GM21737 (cell line): ENCODE measurements around the gene FAM83G.
"Not testable (repeated sequence)": the region's sequence is repeated elsewhere in the genome, so short reads cannot be mapped to it uniquely, and the experiment has no call there.

Source experiments
- ATAC-seq: cut with Tn5 transposase; IDR thresholded peaks from one replicate; pipeline ENCODE4 v1.9.1; 2021; ENCODE audit warnings: mild to moderate bottlenecking, moderate library complexity; ENCODE audit not compliant: unreplicated experiment

FAM83G gene

DNA sequence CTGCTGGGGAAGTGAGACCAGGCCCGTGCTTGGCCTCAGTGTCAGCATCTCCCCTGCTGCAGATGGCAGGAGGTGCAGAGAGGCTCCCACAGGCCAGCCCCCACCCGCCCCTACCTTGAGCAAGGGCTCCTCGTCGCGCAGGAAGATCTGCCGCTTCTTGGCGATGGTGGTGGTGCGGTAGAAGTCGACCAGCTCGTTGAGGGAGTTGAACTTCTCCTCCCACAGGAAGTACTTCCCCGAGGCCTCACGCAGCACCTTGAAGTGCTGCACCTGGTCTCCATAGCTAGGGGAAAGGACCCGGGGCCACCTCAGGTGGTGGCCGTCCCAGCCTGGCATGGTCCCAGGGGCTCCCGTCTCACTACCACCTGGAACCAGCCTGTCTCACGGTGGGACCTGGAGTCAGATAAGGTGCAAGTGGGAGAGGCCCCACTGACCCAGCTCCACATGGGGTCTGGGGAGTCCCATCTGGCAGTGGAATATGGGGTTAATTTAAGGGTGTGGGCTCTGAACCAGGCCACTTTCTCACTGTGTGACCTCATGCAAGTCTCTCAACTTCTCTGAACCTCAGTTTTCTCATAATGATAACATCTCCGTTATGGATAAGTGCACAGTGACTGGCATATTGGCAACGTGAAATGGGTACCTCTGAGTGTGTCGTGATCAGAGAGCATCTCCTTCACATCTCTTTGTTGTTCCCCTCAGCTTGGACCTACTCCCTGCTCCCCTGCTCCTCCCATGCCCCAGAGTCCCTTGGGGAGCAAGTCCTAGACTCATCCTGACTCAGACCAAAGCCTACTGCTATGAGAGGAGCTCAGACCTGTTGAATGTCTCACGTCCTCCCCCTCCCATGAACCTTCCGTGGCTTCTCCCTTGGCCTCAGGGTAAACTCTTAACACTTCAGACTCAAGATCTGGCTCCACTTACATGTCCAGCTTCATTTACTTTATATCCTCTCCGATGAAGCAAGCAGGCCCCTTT, 19.8 kb upstream of the FAM83G start:
- no peak for ATAC-seq

DNA sequence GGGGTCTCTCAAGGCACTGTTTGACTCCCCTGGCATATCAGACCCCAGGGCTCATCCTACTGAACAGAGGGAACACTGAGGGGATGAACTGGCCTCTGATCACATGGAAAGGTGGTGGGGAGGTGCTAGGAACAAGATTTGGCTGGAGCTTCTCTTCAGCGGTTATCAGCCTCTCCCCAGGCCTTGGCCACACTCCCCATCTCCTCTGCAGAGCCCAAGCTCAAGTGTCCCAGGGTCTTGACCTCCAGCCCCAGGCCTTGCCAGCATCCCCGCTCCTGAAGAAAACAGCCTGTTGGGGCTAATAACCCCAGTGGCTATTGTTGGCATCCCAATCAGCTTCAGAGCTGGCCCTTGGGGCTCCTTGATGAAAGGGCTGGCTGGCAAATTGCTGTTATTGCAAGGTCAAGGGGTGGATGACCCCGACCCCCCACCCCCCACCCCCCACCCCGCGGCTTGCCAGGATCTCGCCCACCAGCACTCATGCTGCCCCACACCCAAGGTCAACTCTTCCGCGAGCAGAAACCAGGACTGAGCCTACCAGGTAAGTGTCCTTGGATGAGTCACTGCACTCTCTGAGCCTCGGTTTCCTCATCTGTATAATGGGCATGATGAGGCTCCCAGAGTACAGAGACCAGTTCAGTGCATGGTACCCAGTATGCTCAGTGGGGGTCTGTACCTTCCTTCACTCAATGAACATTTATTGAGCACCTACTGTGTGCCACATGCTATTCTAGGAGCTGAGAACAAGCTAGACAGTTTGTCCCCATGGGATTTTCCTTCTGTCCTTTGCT, 18.8 kb upstream of the FAM83G start:
- ATAC-seq, result no peak

DNA sequence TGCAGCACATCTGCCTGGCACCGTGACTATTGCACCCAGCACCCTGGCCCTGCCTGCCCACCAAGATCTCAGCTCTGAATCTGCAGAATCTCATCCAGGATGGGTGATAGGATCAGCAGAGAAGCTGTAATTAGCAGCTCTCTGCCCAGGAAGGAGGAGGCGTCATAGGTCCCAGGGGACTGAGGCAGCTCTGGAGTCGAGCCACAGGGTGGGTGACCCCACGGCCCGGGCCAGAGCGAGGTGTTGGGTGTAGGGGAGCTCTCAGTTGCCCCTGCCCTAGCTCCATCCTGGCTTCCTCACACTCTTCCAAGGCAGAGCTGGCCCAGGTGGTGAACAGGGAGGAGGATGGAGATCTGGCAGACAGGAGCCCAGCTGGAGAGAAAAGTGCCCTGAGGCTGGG, 18.2 kb upstream of the FAM83G start:
- no peak for ATAC-seq

DNA sequence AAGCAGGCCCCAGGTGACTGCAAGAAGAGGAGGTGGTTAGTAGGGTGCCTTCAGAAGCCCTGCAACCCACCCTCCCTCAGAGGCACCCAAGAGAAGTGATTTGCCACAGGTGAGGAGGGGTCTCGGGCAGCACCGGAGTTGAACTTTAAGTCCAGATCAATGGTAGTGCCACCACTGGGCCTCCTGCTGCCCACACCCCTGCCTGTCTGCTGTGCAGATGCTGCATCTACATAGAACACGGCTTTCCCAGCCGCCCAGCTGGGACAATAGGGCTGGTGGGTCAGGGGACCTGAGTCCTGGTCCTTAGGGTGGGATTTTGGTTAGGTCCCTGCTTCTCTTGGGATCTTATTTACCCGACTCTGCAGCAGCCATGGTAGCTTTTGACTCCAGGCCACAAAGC, 17.6 kb upstream of the FAM83G start:
- no peak for ATAC-seq

DNA sequence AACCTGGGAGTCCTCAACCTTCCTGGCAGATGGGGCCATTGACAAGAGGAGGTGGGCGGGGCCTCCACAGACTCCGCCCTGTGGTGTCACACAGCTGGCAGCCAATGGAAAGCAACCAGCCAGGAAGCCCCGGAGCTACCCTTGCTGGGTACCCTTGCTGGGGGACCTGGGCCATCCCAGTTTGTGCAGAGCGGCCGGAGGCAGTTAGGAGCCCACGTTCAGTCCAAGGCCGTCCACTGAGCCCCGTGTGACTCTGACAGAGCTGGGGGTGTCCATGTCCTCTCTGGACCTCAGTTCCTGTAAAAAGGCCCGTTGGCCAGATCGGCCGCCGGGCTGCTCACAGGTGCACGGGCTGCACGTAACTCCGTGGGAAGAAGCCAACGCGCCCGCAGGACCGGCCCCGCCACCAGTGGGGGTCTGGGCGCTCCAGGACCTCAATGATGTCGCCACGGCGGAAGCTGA, 17.1 kb upstream of the FAM83G start:
- ATAC-seq, result no peak

DNA sequence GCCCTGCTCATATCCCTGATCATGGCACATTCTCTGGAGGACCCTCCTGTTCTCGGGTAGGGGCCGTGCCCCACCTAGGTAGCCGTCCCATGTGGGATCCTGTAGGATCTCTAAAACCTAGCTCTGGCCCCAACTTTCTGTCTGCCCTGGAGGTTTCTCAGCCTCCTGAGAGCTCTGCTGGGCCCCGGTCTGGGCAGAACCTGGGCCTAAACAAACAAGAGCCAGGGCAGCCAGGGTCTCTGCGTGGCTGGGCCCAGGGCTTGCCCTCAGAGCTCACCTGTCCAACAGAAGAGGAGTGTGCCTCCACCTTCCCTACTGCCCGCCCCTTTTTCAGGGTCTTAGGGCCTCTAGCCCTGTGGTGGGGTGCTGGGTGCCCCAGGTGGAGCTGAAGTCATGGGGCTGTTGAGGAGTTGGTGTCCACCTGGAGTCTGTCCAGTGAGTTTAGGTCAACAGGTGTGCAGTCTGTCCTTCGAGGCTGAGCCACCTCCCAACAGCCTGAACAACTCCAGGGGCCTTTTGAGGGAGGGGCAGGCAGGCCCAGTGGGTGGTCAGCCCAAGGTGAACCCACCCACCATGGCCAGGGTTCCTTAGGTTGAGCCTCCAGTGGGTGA, 16.6 kb upstream of the FAM83G start:
- not testable (repeated sequence) for ATAC-seq

DNA sequence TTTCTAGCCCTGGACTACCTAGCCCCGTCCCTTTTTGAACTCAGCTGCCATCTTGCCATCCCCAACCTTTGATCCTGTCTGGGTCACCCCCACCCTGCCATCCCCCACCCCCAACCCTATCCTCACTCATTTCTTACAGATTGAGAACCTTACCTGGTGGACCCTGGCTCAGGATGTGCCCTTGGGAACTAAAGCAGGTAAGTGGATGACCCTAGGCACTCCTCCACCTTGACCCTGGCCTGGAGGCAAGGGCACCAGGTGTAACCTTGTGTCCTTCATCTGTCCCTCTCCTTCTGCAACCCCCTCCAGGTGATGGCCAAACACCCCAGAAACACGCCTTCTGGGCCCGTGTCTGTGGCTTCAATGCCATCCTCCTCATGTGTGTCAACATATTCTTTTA, 15.5 kb upstream of the FAM83G start:
- no peak for ATAC-seq

DNA sequence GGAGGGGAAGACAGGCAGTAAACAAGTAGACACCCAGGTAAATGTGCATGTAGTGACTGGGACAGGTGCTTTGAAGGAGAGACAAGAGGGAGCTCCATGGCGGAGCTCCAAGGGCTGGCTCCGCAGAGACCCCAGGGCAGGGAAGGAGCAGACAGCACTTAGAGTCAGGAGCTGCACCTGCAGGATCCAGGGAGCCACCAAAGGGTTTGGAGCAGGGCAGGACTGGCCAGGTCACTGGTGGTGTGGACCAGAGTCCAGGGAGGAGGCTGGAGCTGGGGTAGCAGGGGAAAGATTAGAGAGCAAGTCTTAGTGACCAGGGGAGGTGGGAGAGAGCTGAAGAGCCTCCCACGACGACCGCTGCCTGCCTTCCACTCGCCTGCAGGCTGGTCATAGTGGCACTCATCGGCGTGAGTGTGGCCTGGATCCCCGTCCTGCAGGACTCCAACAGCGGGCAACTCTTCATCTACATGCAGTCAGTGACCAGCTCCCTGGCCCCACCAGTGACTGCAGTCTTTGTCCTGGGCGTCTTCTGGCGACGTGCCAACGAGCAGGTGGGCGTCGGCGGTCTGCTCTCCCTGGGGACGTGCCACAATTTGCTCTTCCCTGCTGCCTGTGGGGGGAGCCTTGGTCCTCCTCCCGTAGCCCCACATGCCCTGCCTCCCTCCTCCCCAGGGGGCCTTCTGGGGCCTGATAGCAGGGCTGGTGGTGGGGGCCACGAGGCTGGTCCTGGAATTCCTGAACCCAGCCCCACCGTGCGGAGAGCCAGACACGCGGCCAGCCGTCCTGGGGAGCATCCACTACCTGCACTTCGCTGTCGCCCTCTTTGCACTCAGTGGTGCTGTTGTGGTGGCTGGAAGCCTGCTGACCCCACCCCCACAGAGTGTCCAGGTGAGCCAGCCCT, 14.7 kb upstream of the FAM83G start:
- ATAC-seq, result no peak

DNA sequence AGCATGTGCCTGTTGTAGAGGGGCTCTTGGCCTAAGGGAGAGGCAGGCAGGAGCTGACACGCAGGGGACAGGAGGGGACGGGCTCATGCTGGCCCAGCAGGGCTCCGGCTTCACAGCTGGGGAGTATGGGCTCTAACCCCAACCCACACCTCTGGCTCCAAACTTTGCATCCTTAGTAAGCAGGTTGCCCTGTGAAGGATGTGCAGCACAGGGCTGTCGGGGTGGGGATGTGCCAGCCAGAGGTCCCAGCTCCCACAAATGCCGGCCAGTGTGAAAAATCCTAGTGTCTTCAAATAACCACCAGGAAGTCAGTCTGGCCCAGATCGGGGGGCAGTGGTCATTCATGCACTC, 14.0 kb upstream of the FAM83G start:
- ATAC-seq, result no peak

DNA sequence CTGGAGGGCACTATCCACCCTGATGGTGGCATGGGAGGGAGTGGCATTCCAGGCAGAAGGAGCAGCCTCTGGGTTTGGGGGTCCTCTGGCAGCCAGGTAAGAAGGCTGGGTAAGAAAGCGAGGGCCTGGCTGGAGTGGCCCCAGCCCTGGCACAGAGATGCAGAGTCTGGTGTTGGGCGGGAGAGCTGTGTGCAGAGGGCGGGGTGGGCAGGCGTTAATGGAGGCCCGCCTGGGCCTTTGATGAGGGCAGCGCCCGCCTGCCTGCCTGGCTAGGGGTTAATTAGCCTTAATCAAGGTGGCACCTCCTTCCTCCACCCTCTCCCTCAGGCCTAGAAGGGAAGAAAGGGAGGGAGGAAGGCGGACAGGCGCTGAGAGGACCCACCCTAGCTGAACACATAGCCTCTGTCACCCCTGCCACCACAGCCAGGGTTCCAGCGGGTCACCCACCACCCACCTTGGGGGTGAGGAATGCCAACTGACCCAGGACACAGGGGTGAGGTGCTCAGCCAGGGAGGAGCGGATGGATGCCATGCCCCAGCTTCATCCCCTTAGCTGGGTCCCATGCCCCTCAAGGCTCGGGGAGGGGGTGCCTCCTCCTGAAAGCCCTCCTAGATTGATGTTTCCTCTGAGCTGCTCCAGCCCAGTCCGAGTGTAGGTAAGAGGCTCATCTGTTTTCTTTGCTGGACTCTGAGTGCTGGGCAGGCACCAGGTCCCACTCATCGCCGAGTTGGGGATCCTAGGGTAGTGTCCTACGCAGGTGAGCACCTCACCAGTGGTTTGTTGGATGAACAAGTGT, 13.4 kb upstream of the FAM83G start:
- no peak for ATAC-seq

DNA sequence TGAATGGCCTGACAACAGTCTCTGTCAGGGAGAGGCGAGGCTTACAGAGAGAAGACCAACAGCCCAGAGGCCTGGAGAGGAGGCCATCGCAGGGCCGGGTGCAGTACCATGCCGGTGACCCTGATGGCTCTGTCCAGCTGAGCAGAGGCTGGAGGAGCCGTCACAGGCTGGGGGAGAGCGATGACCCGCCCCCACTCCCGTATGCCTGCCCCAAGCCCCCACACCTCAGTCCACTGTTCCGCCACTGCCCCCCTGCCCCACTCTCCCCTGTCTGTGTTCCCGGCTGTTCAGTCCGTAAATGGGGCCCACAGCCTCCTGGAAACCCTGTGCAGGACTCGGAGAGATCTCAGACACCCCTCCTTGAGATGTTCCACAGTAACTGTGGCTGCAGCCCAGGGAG, 12.8 kb upstream of the FAM83G start:
- no peak for ATAC-seq

DNA sequence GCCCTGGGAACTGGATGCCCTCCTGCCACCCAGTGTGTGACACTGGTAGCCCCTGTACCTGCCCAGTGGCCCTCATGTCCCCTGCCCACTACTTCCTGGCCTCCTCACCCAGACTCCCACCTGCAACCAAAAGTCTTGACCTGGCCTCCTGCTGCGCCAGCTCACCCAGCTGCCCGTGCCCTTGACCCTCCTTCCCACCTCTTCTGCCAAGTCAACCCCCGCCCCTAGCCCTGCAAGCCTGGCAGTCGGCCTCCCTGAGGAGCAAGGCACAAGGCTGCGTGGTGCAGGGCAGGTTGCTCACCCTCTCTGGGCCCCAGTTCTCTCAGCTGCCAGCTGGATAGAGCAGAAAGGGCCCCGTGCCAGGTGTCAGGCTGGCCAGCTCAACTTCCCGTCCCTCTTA, 12.3 kb upstream of the FAM83G start:
- ATAC-seq, result no peak

DNA sequence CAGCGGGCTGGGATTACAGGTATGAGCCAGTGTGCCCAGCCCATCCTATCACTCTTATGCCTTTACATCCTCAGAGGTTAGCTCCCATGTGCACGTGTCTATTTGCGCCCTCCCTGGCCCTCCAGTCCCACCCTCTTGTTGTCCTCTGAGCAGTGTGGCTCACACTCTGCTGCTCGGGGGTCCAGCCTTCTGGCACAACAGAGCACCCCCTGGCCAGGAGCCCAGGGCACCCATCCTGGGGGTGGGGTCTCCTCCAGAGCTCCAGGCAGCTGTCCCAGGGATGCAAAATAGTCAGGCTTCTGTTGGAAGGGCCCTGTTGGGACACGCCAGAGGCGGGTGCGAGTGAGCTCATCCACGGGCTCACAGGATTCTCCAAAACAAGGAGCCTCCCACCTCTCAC, 11.7 kb upstream of the FAM83G start:
- no peak for ATAC-seq

DNA sequence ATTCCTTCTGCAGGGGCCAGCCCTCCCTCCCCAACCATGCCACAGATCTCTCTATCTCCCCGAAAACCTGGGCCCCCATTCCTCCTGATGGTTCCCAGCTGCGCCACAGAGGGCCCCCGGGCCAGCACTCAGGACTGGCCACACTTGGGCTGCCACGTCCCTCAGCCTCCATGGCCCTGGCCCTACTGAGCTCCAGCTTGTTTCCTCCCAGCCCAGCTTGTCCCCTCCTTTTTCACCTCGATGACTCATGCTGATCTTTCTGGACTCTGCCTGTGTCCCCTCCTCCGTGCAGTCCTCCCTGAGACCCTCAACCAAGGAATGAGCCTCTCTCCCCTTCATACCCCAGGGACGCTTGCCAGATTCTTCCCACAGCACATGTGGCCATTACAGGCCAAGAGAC, 10.9 kb upstream of the FAM83G start:
- no peak for ATAC-seq

DNA sequence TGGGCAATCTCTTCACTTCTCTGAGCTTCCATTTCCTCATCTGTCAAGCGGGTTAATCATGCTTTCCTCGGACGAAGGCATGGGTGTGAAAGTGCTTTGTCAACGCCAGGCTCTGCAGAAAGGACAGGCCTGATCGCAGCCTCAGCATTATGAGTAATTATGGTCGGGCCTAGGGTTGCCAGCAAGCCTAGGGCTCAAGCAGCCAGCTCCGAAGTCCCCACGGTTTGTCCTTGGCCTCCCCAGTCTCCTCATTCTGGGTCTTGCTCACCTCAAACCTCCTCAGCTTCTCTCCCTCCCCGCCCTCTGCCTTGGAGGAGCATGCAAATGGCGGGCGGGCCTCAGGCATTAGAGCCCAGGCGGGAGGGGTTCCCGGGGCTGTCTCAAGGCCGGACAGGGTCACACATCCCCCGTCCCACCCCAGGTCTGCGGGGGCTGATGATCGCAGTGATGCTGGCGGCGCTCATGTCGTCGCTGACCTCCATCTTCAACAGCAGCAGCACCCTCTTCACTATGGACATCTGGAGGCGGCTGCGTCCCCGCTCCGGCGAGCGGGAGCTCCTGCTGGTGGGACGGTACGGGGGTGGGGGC, 10.2 kb upstream of the FAM83G start:
- ATAC-seq, result no peak

DNA sequence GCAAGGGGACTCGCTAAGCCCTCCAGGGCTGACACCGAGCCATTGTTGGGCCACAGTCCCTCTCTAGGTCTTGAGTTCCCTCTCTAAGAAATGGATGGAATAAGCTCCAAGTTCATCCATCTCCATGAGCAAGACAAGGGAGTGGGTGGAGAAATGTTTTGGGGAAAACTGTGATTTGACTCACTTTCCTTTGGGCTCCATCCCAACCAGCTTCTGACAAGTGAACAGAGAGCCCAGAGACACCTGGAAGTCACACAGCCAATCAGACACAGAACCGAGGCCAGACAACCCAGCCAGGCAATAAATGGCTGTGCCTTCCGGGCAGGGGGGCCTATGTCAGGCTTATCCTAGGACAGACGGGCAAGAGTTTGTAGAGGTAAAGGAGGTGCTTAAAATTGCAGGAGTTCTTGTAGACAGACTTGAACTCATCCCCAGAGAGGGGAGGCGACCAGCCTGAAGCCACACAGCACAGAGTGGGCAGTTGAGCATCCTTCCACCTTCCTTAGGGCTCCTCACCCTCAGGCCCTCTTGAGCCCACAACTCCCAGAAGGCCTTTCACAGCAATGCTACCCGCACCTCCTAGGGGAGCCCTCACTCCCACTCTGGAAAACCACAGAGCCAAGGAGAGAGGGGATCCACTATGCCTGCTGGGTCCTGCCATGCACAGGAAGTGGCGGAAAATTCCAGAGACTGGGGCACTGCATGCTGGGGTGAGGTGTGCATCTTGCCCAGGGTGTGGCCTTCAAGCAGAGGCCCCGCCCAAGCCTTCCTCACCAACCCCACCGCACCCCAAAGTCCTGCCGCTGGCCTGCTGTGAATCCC, 9.5 kb upstream of the FAM83G start:
- no peak for ATAC-seq

DNA sequence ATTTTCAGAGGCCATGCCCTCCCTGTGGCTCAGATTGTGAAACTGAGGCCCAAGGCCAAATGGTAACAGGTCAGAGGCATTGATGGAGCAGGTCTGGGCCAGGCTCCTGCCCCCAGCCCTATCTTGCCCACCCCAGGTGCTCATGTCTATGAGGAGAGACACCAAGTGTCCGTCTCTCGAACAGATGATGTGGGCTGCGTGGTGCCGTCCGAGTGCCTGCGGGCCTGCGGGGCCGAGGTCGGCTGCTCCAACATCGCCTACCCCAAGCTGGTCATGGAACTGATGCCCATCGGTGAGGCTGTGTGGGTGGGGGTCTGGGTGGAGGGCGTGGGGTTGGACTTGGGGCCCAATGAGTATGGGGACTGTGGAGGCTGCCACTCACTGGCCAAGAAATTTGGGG, 8.7 kb upstream of the FAM83G start:
- ATAC-seq, result no peak
